Astrocyte of the spinal cord (primary cell): ENCODE data around the gene DTL.

Source experiments
- DNase-seq: peaks from one replicate; pipeline ENCODE4 v3.0.0; 2011; ENCODE audit warnings: low read depth, low spot score
- H3K4me3 ChIP-seq: 2 replicates; pipeline ENCODE4 v1.5.1; 2011; ENCODE audit warnings: low read depth, mild to moderate bottlenecking, low read length, moderate library complexity
- in situ Hi-C: cut with HindIII; loops from 2 replicates; pipeline ENCODE4 v1.10.0; 2017; ENCODE audit warnings: low sequenced_read_pairs
- TF ChIP-seq, protein P1 (sequence below): IDR thresholded peaks from 2 replicates; pipeline ENCODE4 v1.5.1; 2012; ENCODE audit warnings: low read depth, mild to moderate bottlenecking, low read length, inconsistent platforms

The DTL gene

GRCh38 chr1:212132025-212132424 lies 96.5 kb downstream of the DTL start:
- no peak for DNase-seq
- TF ChIP-seq, protein P1, sequence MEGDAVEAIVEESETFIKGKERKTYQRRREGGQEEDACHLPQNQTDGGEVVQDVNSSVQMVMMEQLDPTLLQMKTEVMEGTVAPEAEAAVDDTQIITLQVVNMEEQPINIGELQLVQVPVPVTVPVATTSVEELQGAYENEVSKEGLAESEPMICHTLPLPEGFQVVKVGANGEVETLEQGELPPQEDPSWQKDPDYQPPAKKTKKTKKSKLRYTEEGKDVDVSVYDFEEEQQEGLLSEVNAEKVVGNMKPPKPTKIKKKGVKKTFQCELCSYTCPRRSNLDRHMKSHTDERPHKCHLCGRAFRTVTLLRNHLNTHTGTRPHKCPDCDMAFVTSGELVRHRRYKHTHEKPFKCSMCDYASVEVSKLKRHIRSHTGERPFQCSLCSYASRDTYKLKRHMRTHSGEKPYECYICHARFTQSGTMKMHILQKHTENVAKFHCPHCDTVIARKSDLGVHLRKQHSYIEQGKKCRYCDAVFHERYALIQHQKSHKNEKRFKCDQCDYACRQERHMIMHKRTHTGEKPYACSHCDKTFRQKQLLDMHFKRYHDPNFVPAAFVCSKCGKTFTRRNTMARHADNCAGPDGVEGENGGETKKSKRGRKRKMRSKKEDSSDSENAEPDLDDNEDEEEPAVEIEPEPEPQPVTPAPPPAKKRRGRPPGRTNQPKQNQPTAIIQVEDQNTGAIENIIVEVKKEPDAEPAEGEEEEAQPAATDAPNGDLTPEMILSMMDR: no peak
- no peak overlapping the region for H3K4me3 ChIP-seq
- in situ Hi-C loops: no loop called here

GRCh38 chr1:212133319-212133718 lies 97.8 kb downstream of the DTL start:
- H3K4me3 ChIP-seq: no peak overlapping the region
- no peak for DNase-seq
- in situ Hi-C loops: no loop called here
- TF ChIP-seq, protein P1: no peak

GRCh38 chr1:212135166-212135565 lies 99.6 kb downstream of the DTL start:
- in situ Hi-C loops: no loop called here
- no peak overlapping the region for H3K4me3 ChIP-seq
- TF ChIP-seq, protein P1: no peak
- DNase-seq: no peak

- TF ChIP-seq, protein P1: no peak
- no peak for DNase-seq
- in situ Hi-C loops: no loop called here
Observed at GRCh38 chr1:212137854-212138253, 102.3 kb downstream of the DTL start.

GRCh38 chr1:212138457-212138856 lies 102.9 kb downstream of the DTL start:
- in situ Hi-C loops: no loop called here
- H3K4me3 ChIP-seq: no peak overlapping the region
- DNase-seq: no peak
- TF ChIP-seq, protein P1: no peak

More at GRCh38 chr1:212137854-212138253, 102.3 kb downstream of the DTL start:
- H3K4me3 ChIP-seq: no peak overlapping the region

DNA sequence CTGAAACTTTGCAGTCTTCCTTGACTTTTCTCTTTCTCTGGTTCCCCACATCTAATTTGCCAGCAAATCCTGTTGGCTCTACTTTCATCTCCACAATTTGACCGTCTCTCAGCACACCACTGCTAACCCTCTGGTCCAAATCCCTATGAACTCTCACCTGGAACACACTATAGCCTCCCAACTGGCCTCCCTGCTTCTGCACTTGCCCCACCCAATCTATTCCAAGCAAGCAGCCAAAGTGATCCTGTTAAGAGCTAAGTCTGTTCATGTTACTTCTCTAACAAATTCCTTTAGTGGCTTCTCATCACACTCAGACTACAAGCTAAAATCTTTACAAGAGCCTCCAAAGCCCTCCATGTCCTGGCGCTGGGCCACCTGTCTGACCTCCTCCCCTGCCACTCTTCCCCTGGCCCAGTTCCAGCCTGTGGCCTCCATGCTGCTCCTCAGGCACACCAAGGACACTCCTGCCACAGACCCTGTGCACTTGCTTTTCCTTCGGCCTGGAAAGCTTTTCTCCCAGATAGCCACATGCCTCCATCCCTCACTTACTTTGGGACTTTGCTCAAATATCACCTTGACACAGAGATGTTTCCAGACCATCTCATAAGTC lies 104.1 kb downstream of the DTL start:
- in situ Hi-C loops: no loop called here
- H3K4me3 ChIP-seq: no peak overlapping the region
- DNase-seq: no peak
- TF ChIP-seq, protein P1: no peak
